GM21390 (cell line): ENCODE measurements around the gene PCBP3.

Source experiments
- ATAC-seq: cut with Tn5 transposase; IDR thresholded peaks from one replicate; pipeline ENCODE4 v1.9.1; 2021; ENCODE audit not compliant: unreplicated experiment

PCBP3 gene

GRCh38 chr21:45778686-45779085, 135.2 kb downstream of the PCBP3 start:
- no peak for ATAC-seq

GRCh38 chr21:45779226-45779625, 135.7 kb downstream of the PCBP3 start:
- ATAC-seq, result no peak

GRCh38 chr21:45780647-45781046, 137.1 kb downstream of the PCBP3 start:
- no peak for ATAC-seq

GRCh38 chr21:45781741-45782140, 138.2 kb downstream of the PCBP3 start:
- ATAC-seq, result no peak

- ATAC-seq, result no peak
These were observed 143.1 kb downstream of the PCBP3 start for GRCh38 chr21:45786660-45787059.

GRCh38 chr21:45787371-45787770, 143.8 kb downstream of the PCBP3 start:
- ATAC-seq, result no peak

GRCh38 chr21:45788198-45788597, 144.7 kb downstream of the PCBP3 start:
- ATAC-seq, result no peak

GRCh38 chr21:45788637-45789506, 145.3 kb downstream of the PCBP3 start:
- no peak for ATAC-seq

- no peak for ATAC-seq
These were observed 146.9 kb downstream of the PCBP3 start for GRCh38 chr21:45790427-45790826.

GRCh38 chr21:45791562-45792418, 148.3 kb downstream of the PCBP3 start:
- ATAC-seq, result no peak

GRCh38 chr21:45792682-45793383, 149.3 kb downstream of the PCBP3 start:
- ATAC-seq, result no peak

GRCh38 chr21:45794027-45794426, 150.5 kb downstream of the PCBP3 start:
- no peak for ATAC-seq

- ATAC-seq, result no peak
These were observed 152.5 kb downstream of the PCBP3 start for GRCh38 chr21:45796003-45796402.

GRCh38 chr21:45797338-45797737, 153.8 kb downstream of the PCBP3 start:
- no peak for ATAC-seq

- ATAC-seq, result no peak
These were observed 156.3 kb downstream of the PCBP3 start for GRCh38 chr21:45799765-45800338.

GRCh38 chr21:45800339-45801080, 157.0 kb downstream of the PCBP3 start:
- no peak for ATAC-seq

- ATAC-seq, result no peak
These were observed 157.8 kb downstream of the PCBP3 start for GRCh38 chr21:45801129-45801964.

- ATAC-seq, result no peak
These were observed 158.5 kb downstream of the PCBP3 start for GRCh38 chr21:45801989-45802388.

GRCh38 chr21:45802425-45802824, 158.9 kb downstream of the PCBP3 start:
- no peak for ATAC-seq
